ENCODE measurements around the gene CHRNA5.

The CHRNA5 gene

GRCh38 chr15:78550194-78550593 is 15.1 kb upstream of the CHRNA5 start:
- no peak overlapping the region for H3K9ac ChIP-seq (ENCODE audit: low read length)
- H3K27me3 ChIP-seq (ENCODE audit: low read length), result no peaks in the 10 kb centered on the region
- no peak overlapping the region for H3K4me3 ChIP-seq (ENCODE audit: insufficient read depth, low read length, poor library complexity, severe bottlenecking)
- no peak overlapping the region for H2AFZ ChIP-seq (ENCODE audit: low read depth, low read length, severe bottlenecking)
- H3K36me3 ChIP-seq (ENCODE audit: low read length), result peaks cover 29% of the 10 kb centered on the region
- H3K9me2 ChIP-seq (replicated peaks; ENCODE audit: insufficient read depth, low read length), result no peaks in the 10 kb centered on the region
- TF ChIP-seq, protein P1, sequence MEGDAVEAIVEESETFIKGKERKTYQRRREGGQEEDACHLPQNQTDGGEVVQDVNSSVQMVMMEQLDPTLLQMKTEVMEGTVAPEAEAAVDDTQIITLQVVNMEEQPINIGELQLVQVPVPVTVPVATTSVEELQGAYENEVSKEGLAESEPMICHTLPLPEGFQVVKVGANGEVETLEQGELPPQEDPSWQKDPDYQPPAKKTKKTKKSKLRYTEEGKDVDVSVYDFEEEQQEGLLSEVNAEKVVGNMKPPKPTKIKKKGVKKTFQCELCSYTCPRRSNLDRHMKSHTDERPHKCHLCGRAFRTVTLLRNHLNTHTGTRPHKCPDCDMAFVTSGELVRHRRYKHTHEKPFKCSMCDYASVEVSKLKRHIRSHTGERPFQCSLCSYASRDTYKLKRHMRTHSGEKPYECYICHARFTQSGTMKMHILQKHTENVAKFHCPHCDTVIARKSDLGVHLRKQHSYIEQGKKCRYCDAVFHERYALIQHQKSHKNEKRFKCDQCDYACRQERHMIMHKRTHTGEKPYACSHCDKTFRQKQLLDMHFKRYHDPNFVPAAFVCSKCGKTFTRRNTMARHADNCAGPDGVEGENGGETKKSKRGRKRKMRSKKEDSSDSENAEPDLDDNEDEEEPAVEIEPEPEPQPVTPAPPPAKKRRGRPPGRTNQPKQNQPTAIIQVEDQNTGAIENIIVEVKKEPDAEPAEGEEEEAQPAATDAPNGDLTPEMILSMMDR (IDR thresholded peaks at IDR 0.05; ENCODE audit: insufficient read depth, low read length, poor library complexity, severe bottlenecking), result no peak
- no peak for TF ChIP-seq EZH2phosphoT487 (conservative IDR thresholded peaks at IDR 0.05; ENCODE audit: low read length)
- 0 out of 2 replicates have a peak, but pooled peaks cover 6% of the 10 kb centered on the region for H4K20me1 ChIP-seq (ENCODE audit: low read depth, low read length)
- H3F3A ChIP-seq (ENCODE audit: insufficient read depth), result 0 out of 2 replicates have a peak, but pooled peaks cover 4% of the 10 kb centered on the region
- no peak overlapping the region for H3K27ac ChIP-seq (ENCODE audit: low read depth, low read length)
- H3K9me3 ChIP-seq (ENCODE audit: insufficient read depth, low read length), result no peaks in the 10 kb centered on the region
- no peaks in the 10 kb centered on the region for H3K79me2 ChIP-seq (ENCODE audit: insufficient read depth, low read length)
- no peak overlapping the region for H3K4me2 ChIP-seq (ENCODE audit: low read depth, low read length, poor library complexity, severe bottlenecking)

DNA sequence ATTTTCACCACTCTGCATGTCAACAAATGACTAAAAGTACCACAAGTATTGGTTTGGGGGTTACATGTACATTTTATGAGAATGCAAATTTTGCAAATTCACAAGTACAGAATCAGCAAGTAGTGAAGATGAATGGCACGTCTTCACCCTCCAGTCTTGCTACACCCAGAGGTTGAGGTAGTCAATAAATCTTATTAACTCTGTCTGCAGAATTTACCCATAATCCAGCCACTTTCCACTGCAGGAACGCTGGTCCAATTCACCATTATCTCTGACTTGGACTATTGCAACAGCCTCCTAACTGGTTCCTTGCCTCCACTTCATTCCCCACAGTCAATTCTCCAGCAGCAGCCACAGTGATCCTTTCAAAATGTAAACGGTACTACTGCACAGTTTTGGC is 14.5 kb upstream of the CHRNA5 start:
- H4K20me1 ChIP-seq (ENCODE audit: low read depth, low read length), result 0 out of 2 replicates have a peak, but pooled peaks cover under 1% of the 10 kb centered on the region
- H3K9me2 ChIP-seq (replicated peaks; ENCODE audit: insufficient read depth, low read length), result no peaks in the 10 kb centered on the region
- no peak overlapping the region for H3K4me3 ChIP-seq (ENCODE audit: insufficient read depth, low read length, poor library complexity, severe bottlenecking)
- no peak overlapping the region for H3K9ac ChIP-seq (ENCODE audit: low read length)
- TF ChIP-seq EZH2phosphoT487 (conservative IDR thresholded peaks at IDR 0.05; ENCODE audit: low read length), result no peak
- TF ChIP-seq, protein P1 (IDR thresholded peaks at IDR 0.05; ENCODE audit: insufficient read depth, low read length, poor library complexity, severe bottlenecking), result no peak
- H3K27me3 ChIP-seq (ENCODE audit: low read length), result no peaks in the 10 kb centered on the region
- no peaks in the 10 kb centered on the region for H3K79me2 ChIP-seq (ENCODE audit: insufficient read depth, low read length)
- H3K9me3 ChIP-seq (ENCODE audit: insufficient read depth, low read length), result no peaks in the 10 kb centered on the region
- H3K4me2 ChIP-seq (ENCODE audit: low read depth, low read length, poor library complexity, severe bottlenecking), result no peak overlapping the region
- 0 out of 2 replicates have a peak, but pooled peaks cover 4% of the 10 kb centered on the region for H3F3A ChIP-seq (ENCODE audit: insufficient read depth)
- peaks cover 22% of the 10 kb centered on the region for H3K36me3 ChIP-seq (ENCODE audit: low read length)
- no peak overlapping the region for H2AFZ ChIP-seq (ENCODE audit: low read depth, low read length, severe bottlenecking)
- no peak overlapping the region for H3K27ac ChIP-seq (ENCODE audit: low read depth, low read length)

GRCh38 chr15:78551902-78552301 is 13.4 kb upstream of the CHRNA5 start:
- peaks cover 20% of the 10 kb centered on the region for H3K36me3 ChIP-seq (ENCODE audit: low read length)
- H4K20me1 ChIP-seq (ENCODE audit: low read depth, low read length), result no peaks in the 10 kb centered on the region
- H3K4me2 ChIP-seq (ENCODE audit: low read depth, low read length, poor library complexity, severe bottlenecking), result no peak overlapping the region
- no peaks in the 10 kb centered on the region for H3K9me2 ChIP-seq (replicated peaks; ENCODE audit: insufficient read depth, low read length)
- no peaks in the 10 kb centered on the region for H3K27me3 ChIP-seq (ENCODE audit: low read length)
- H3K4me3 ChIP-seq (ENCODE audit: insufficient read depth, low read length, poor library complexity, severe bottlenecking), result no peak overlapping the region
- no peak overlapping the region for H3K9ac ChIP-seq (ENCODE audit: low read length)
- 0 out of 2 replicates have a peak, but pooled peaks cover 4% of the 10 kb centered on the region for H3F3A ChIP-seq (ENCODE audit: insufficient read depth)
- H3K79me2 ChIP-seq (ENCODE audit: insufficient read depth, low read length), result no peaks in the 10 kb centered on the region
- H3K27ac ChIP-seq (ENCODE audit: low read depth, low read length), result no peak overlapping the region
- no peak overlapping the region for H2AFZ ChIP-seq (ENCODE audit: low read depth, low read length, severe bottlenecking)
- H3K9me3 ChIP-seq (ENCODE audit: insufficient read depth, low read length), result no peaks in the 10 kb centered on the region
- TF ChIP-seq, protein P1 (IDR thresholded peaks at IDR 0.05; ENCODE audit: insufficient read depth, low read length, poor library complexity, severe bottlenecking), result no peak
- no peak for TF ChIP-seq EZH2phosphoT487 (conservative IDR thresholded peaks at IDR 0.05; ENCODE audit: low read length)
